HG02870 (cell line): ENCODE results near the gene IFI27.

Experiments
- ATAC-seq: cut with Tn5 transposase; IDR thresholded peaks from one replicate; pipeline ENCODE4 v1.9.1; 2021; ENCODE audit warnings: mild to moderate bottlenecking, moderate library complexity; ENCODE audit not compliant: unreplicated experiment

IFI27 gene

GRCh38 chr14:94124582-94125377 is 14.2 kb downstream of the IFI27 start:
- no peak for ATAC-seq

- no peak for ATAC-seq
Observed at GRCh38 chr14:94125659-94126418, 15.3 kb downstream of the IFI27 start.

- ATAC-seq = no peak
Observed at GRCh38 chr14:94126419-94126677, 15.8 kb downstream of the IFI27 start.

GRCh38 chr14:94126800-94127199 is 16.3 kb downstream of the IFI27 start:
- no peak for ATAC-seq

- no peak for ATAC-seq
Observed at GRCh38 chr14:94127330-94127729, 16.8 kb downstream of the IFI27 start.

- ATAC-seq = no peak
Observed at GRCh38 chr14:94128216-94128839, 17.8 kb downstream of the IFI27 start.

GRCh38 chr14:94129111-94129757 is 18.7 kb downstream of the IFI27 start, which contains the start of gene IFI27L2:
Gene IFI27L2 (minus strand): TSS chr14:94129604. CDS start chr14:94129564, 40 bp downstream.
- peak; percentile 94 for ATAC-seq

GRCh38 chr14:94129758-94130414 is 19.4 kb downstream of the IFI27 start:
- no peak for ATAC-seq

GRCh38 chr14:94132285-94132887 is 21.9 kb downstream of the IFI27 start:
- ATAC-seq = no peak

GRCh38 chr14:94135476-94135875 is 24.9 kb downstream of the IFI27 start:
- no peak for ATAC-seq

GRCh38 chr14:94136575-94137331 is 26.2 kb downstream of the IFI27 start:
- ATAC-seq = peak; percentile 79

GRCh38 chr14:94138251-94138650 is 27.7 kb downstream of the IFI27 start:
- ATAC-seq = no peak

GRCh38 chr14:94139006-94139405 is 28.5 kb downstream of the IFI27 start:
- ATAC-seq = no peak

- ATAC-seq = no peak
Observed at GRCh38 chr14:94139421-94139820, 28.9 kb downstream of the IFI27 start.

- ATAC-seq = no peak
Observed at GRCh38 chr14:94142247-94142646, 31.7 kb downstream of the IFI27 start.

- no peak for ATAC-seq
Observed at GRCh38 chr14:94142836-94143235, 32.3 kb downstream of the IFI27 start.

- ATAC-seq = no peak
Observed at GRCh38 chr14:94143239-94143638, 32.7 kb downstream of the IFI27 start.

GRCh38 chr14:94143711-94144110 is 33.2 kb downstream of the IFI27 start:
- ATAC-seq = no peak

- no peak for ATAC-seq
Observed at GRCh38 chr14:94144765-94145164, 34.2 kb downstream of the IFI27 start.
